HG02973 (cell line): ENCODE results near the gene ACVR2A.

Experiments used
- ATAC-seq: cut with Tn5 transposase; IDR thresholded peaks from one replicate; pipeline ENCODE4 v1.9.1; 2021; ENCODE audit warnings: moderate library complexity; ENCODE audit not compliant: unreplicated experiment

The ACVR2A gene

GRCh38 chr2:147917161-147917560 is 72.3 kb downstream of the ACVR2A start:
- no peak for ATAC-seq

- no peak for ATAC-seq
Observed at GRCh38 chr2:147923846-147924245, 79.0 kb downstream of the ACVR2A start.

- ATAC-seq, result no peak
Observed at GRCh38 chr2:147924647-147925046, 79.8 kb downstream of the ACVR2A start.

- no peak for ATAC-seq
Observed at GRCh38 chr2:147925886-147926285, 81.1 kb downstream of the ACVR2A start.

DNA sequence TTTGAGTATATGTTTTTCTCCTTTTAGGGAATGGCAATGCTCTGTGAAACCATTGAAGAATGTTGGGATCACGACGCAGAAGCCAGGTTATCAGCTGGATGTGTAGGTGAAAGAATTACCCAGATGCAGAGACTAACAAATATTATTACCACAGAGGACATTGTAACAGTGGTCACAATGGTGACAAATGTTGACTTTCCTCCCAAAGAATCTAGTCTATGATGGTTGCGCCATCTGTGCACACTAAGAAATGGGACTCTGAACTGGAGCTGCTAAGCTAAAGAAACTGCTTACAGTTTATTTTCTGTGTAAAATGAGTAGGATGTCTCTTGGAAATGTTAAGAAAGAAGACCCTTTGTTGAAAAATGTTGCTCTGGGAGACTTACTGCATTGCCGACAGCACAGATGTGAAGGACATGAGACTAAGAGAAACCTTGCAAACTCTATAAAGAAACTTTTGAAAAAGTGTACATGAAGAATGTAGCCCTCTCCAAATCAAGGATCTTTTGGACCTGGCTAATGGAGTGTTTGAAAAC is 82.3 kb downstream of the ACVR2A start:
- no peak for ATAC-seq

DNA sequence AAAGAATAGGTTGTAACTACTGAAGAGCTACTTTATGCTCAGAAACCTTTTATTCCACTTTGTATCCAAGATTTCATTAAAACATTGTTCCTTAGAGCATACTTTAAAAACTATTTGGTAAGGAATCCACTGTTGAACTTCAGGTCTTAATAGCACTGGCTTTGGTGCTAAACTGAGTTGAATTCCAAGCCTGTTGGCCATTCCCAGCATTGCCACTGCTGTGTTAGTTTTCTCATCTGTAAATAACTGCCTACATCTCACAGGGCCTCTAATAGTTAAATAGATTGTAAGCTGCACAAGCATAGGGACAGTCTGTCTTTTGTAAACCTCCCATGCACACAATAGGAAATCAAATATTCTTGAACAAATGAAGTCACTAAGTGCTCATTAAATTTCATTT is 89.1 kb downstream of the ACVR2A start:
- no peak for ATAC-seq

DNA sequence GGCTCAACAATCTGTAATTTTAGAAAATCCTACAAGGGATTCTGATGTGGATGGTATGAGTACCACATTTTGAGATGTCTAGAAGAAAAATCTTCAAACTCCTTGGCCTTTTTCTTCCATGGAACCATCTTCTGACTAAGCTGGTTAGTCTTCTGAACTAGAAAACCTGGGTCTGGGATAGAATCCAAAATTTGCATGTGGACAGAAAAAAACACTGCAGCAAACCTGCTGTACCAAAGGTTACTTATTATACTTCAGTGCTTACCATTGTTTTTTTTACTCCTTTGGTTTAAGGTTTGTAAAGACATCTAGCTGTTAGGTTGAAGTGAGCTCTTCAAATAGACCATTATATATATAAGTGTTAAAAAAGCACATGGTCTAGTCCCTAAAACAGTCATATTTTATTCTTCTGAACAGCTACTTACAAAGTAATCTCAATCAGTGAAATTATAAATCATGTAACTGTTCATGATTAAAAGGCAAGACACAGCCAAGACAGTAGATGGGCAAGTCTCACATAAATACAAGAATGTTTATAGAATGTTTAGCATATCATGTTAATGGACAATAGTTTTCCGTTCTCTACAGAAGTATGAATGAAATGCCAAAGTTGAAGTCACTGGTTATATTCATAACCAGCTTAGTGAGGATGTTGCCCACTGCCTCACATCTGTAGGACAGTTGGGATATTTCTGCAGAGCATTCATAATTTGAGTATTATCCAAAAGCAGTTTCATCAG is 90.2 kb downstream of the ACVR2A start:
- no peak for ATAC-seq

DNA sequence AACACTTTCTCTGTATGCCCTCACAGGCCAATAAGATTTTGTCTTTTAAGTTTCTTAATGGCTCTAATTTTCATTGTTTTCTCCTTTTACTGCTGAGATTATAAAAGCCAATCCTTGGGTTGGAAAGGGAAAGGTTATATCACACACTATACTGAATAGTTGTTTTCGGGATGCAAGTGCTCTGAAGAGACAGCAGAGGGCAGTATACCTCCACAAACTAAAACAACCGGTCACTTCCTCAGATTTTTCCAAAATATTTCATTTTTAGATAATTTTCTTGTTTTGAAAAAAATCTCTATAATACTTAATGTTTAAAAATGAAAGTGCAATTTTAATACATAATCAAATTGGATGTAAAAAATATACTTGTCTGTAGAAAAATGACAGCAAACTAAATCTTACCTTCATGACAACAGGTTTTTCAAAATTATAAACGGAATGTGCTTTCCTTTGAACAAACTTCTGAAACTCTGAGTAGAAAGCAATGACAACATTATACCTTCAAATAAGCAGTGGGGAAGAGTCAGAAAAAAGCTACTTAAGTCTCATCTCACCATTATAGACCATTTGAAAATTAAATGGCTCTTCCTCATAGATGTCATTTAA is 93.0 kb downstream of the ACVR2A start:
- ATAC-seq, result no peak

DNA sequence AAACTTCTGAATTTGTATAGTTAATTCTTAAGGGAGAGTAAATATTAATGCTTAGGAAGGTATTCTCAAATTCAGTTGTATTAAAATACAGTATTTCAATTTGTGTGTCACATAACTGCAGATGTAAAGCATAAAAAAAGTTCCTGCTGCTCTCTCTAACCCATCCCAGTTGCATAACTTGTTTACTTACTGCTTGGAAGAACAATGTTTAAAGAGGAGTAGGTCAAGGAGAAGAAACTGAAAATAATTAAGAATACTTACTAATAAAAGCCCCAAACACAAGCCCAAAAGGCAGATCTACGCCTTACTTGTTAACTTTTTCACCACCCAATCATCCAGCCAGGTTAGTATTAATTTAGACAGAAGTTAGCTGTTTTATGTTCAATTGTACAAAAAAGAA is 94.5 kb downstream of the ACVR2A start:
- ATAC-seq, result no peak

GRCh38 chr2:147945660-147946059 is 100.8 kb downstream of the ACVR2A start:
- ATAC-seq, result no peak

- no peak for ATAC-seq
Observed at GRCh38 chr2:147952118-147952517, 107.3 kb downstream of the ACVR2A start.

DNA sequence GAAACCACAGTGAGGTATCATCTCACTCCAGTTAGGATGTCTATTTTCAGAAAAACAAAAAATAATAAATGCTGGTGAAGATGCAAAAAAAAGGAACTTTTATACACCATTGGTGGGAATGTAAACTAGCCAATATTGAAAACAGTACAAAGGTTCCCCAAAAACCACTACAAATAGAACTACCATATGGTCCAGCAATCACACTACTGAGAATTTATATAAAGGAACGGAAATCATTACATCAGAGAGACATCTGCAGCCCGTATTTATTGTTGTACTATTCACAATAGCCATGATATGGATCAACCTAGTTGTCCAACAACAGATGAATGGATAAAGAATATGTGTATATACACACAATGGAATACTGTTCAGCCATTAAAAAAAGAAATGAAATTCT is 123.7 kb downstream of the ACVR2A start:
- no peak for ATAC-seq

DNA sequence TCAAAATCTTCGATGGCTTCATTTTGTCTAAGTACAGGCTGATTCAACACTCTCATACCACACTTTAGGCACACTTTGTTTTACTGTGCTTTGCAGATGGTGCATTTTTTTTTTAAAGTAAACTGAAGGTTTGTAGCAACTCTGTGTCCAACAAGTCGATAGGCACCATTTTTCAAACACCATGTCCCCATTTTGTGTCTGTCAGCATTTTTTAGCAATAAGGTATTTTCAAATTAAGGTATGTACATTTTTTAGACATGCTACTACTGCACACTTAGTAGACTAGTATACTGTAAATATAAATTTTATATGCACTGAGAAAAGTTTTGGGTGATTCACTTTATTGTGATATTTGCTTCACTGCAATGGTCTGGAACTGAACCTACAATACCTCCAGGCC is 131.3 kb downstream of the ACVR2A start:
- ATAC-seq, result no peak

DNA sequence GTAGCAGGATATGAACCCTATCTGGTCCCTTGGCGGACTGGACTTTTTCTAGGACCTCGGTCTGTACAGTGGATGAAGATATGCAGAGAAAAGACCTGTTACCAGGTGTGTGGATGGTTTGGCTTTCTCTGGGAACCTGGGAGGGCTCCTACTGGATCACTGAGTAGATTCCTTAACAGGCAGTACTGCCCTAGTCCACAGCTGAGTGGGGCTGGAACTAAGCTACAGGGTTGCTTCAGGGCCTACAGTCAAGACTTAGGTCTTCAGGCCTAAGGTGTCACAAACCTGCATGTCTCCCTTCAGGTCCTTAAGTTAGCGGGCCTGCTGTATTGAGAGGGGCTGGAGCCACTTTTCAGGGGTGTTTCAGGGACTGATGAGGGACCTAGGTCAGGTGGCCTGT is 132.8 kb downstream of the ACVR2A start:
- no peak for ATAC-seq
